ENCODE results near the gene COX20. TPM values are rescaled to one million over a fixed set of nuclear protein-coding genes. Genes with fewer than 3 reads are reported as not detected.

Gene COX20
- polyA plus RNA-seq, 3 donors, result 15.8 to 21.6 (median 17.9) TPM

DNA sequence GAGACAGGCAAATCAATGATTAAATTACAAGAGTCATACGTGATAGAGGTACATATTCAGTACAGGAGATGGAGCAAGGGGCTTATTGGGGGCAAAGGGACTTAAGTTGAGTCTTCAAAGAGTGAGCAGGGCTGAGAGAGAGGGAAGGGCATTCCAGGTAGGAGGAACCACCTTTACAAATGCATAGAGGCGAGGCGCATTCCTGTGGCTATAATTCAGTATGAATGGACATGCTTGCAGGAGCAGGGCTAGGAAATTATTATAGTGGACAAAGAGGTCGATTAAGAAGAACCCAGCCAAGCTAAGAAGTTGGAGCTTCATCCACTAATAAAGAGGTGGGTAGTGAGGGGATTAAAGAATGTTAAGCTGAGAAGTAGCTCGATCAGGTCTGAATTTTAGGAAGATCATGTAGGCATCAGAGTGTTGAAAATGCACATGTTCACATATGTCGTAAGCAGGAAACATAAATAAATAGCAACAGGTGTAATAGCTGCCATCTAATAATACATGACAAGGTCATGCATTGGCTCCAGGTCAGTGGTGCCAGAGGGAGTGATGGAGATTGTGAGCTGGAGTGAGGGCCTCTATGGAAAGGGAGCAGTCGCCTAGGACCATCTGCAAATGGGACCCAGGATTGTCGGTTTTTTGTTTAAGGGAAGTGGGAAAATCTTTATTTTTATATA lies 40.9 kb downstream of the COX20 start:
- Histone ChIP-seq H3K4me1 (ENCODE audit: control insufficient read depth in 1 of 2, insufficient read depth in 2 of 2, low read length in 2 of 2) (no peaks in the 10 kb centered on the region), H3K36me3 (replicated peaks in 1 of 2; ENCODE audit: control insufficient read depth in 1 of 2, insufficient read depth in 2 of 2, low read length in 2 of 2) (no peaks in the 10 kb centered on the region), H3K27ac (ENCODE audit: low read depth in 1 of 2, low read length in 2 of 2) (no peak overlapping the region), H3K9ac (ENCODE audit: insufficient read depth, low read length, poor library complexity, severe bottlenecking) (no peak overlapping the region), H3K9me3 (replicated peaks in 1 of 2; ENCODE audit: control insufficient read depth in 1 of 2, insufficient read depth in 1 of 2, low read length in 2 of 2) (no peaks in the 10 kb centered on the region), H3K27me3 (ENCODE audit: control insufficient read depth in 2 of 2, insufficient read depth in 2 of 2, low read length in 2 of 2) (no peaks in the 10 kb centered on the region), H2AFZ (ENCODE audit: insufficient read depth, low read depth, low read length, poor library complexity, severe bottlenecking) (no peak overlapping the region), H4K20me1 (ENCODE audit: insufficient read depth, low read length) (no peaks in the 10 kb centered on the region), H3K4me2 (replicated peaks; ENCODE audit: extremely low read depth, low read length, poor library complexity, severe bottlenecking) (no peak overlapping the region), H3K4me3 (replicated peaks in 1 of 3; ENCODE audit: low read depth in 2 of 3, low read length in 3 of 3) (no peak overlapping the region), H3K79me2 (ENCODE audit: insufficient read depth, low read length) (no peaks in the 10 kb centered on the region)
- intact Hi-C loops (cut with micrococcal nuclease), result no loop called here
- TF ChIP-seq, protein P1, sequence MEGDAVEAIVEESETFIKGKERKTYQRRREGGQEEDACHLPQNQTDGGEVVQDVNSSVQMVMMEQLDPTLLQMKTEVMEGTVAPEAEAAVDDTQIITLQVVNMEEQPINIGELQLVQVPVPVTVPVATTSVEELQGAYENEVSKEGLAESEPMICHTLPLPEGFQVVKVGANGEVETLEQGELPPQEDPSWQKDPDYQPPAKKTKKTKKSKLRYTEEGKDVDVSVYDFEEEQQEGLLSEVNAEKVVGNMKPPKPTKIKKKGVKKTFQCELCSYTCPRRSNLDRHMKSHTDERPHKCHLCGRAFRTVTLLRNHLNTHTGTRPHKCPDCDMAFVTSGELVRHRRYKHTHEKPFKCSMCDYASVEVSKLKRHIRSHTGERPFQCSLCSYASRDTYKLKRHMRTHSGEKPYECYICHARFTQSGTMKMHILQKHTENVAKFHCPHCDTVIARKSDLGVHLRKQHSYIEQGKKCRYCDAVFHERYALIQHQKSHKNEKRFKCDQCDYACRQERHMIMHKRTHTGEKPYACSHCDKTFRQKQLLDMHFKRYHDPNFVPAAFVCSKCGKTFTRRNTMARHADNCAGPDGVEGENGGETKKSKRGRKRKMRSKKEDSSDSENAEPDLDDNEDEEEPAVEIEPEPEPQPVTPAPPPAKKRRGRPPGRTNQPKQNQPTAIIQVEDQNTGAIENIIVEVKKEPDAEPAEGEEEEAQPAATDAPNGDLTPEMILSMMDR (IDR thresholded peaks at IDR 0.05), result no peak
- peaks cover 0 to 3% (median 0%) of the 10 kb centered on the region in 7 donors for H3K9me3 Mint-ChIP-seq
- peak overlapping the region in 1 of 7 donors; percentile 26 for H3K27ac Mint-ChIP-seq
- WGBS (ENCODE audit: insufficient coverage), result 93% methylated on average over 5 of the region's 8 CpGs
- no peak overlapping the region for H3K4me3 Mint-ChIP-seq
- no peaks in the 10 kb centered on the region for H3K4me1 Mint-ChIP-seq
- H3K36me3 Mint-ChIP-seq, result no peaks in the 10 kb centered on the region
- H3K27me3 Mint-ChIP-seq (ENCODE audit: low read depth in 3 of 3), result peaks cover 0 to 2% (median 0%) of the 10 kb centered on the region in 3 donors
- no peak for DNase-seq

DNA sequence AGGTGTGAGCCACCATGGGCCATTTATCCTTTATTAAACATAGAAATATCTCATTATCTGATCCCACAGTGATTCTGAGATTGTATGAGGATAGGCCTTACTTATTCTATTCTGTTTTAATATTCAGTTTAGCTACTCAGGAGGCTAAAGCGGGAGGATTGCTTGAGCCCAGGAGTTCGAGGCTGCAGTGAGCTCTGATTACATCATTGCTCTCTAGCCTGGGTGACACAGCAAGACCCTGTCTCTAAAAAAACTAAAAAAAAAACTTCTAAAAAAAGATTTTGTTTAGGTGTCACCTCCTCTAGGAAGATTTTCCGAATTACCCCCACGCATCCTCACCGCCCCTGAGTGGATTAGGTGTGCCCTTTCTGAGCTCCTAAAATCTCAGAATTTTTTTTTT lies 43.2 kb downstream of the COX20 start:
- Histone ChIP-seq H3K4me1 (ENCODE audit: control insufficient read depth in 1 of 2, insufficient read depth in 2 of 2, low read length in 2 of 2) (no peaks in the 10 kb centered on the region), H3K9ac (ENCODE audit: insufficient read depth, low read length, poor library complexity, severe bottlenecking) (no peak overlapping the region), H3K9me3 (replicated peaks in 1 of 2; ENCODE audit: control insufficient read depth in 1 of 2, insufficient read depth in 1 of 2, low read length in 2 of 2) (no peaks in the 10 kb centered on the region), H3K27me3 (ENCODE audit: control insufficient read depth in 2 of 2, insufficient read depth in 2 of 2, low read length in 2 of 2) (no peaks in the 10 kb centered on the region), H4K20me1 (ENCODE audit: insufficient read depth, low read length) (no peaks in the 10 kb centered on the region), H2AFZ (ENCODE audit: insufficient read depth, low read depth, low read length, poor library complexity, severe bottlenecking) (no peak overlapping the region), H3K4me2 (replicated peaks; ENCODE audit: extremely low read depth, low read length, poor library complexity, severe bottlenecking) (no peak overlapping the region), H3K36me3 (replicated peaks in 1 of 2; ENCODE audit: control insufficient read depth in 1 of 2, insufficient read depth in 2 of 2, low read length in 2 of 2) (no peaks in the 10 kb centered on the region), H3K27ac (ENCODE audit: low read depth in 1 of 2, low read length in 2 of 2) (no peak overlapping the region), H3K79me2 (ENCODE audit: insufficient read depth, low read length) (no peaks in the 10 kb centered on the region), H3K4me3 (replicated peaks in 1 of 3; ENCODE audit: low read depth in 2 of 3, low read length in 3 of 3) (no peak overlapping the region)
- Mint-ChIP-seq H3K36me3 (no peaks in the 10 kb centered on the region), H3K27ac (no peak overlapping the region), H3K9me3 (no peaks in the 10 kb centered on the region), H3K27me3 (ENCODE audit: low read depth in 3 of 3) (peaks cover 0 to 2% (median 0%) of the 10 kb centered on the region in 3 donors), H3K4me1 (no peaks in the 10 kb centered on the region), H3K4me3 (no peak overlapping the region)
- no peak for DNase-seq
- WGBS (ENCODE audit: insufficient coverage), result 67% methylated on average over 1 of the region's 5 CpGs
- intact Hi-C loops (cut with micrococcal nuclease), result no loop called here
- TF ChIP-seq, protein P1 (IDR thresholded peaks at IDR 0.05), result no peak
